SKM-1 treated with dmso at 0.1 percent for 144 hours (cell line): ENCODE results near the gene RAB12.
"Not testable (repeated sequence)": the region's sequence is repeated elsewhere in the genome, so short reads cannot be mapped to it uniquely, and the experiment has no call there.

ENCODE experiments used
- DNase-seq: peaks from one replicate; lab custom pipeline; 2025; ENCODE audit not compliant: unreplicated experiment; lab: John Stamatoyannopoulos, UW

The RAB12 gene

GRCh38 chr18:8643326-8643878 lies 34.2 kb downstream of the RAB12 start:
- DNase-seq = no peak

DNA sequence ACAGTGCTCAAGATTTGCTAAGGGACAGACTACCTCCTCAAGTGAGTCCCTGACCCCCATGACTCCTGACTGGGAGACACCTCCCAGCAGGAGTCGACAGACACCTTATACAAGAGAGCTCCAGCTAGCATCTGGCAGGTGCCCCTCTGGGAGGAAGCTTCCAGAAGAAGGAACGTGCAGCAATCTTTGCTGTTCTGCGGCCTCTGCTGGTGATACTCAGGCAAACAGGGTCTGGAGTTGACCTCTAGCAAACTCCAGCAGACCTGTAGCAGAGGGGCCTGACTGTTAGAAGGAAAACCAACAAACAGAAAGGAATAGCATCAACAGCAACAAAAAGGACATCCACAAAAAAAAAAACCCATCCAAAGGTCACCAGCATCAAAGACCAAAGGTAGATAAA lies 38.1 kb downstream of the RAB12 start:
- not testable (repeated sequence) for DNase-seq

DNA sequence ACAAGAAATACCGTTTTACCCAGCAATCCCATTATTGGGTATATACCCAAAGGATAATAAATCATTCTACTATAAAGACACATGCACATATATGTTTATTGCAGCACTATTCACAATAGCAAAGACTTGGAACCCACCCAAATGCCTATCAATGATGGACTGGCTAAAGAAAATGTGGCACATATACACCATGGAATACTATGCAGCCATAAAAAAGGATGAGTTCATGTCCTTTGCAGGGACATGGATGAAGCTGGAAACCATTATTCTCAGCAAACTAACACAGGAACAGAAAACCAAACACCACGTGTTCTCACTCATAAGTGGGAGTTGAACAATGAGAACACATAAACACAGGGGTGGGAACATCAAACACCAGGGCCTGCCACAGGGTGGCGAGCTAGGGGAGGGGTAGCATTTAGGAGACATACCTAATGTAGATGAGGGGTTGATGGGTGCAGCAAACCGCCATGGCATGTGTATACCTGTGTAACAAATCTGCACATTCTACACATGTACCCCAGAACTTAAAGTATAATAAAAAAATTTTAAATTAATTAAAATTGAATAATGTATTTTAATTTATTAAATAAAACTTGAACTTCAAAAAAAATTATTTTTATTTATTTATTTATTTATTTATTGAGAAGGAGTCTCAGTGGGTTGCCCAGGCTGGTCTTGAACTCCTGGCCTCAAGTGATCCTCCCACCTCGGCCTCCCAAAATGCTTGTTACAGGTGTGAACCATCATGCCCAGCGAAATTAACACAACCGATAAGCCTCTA lies 42.4 kb downstream of the RAB12 start:
- DNase-seq = not testable (repeated sequence)

DNA sequence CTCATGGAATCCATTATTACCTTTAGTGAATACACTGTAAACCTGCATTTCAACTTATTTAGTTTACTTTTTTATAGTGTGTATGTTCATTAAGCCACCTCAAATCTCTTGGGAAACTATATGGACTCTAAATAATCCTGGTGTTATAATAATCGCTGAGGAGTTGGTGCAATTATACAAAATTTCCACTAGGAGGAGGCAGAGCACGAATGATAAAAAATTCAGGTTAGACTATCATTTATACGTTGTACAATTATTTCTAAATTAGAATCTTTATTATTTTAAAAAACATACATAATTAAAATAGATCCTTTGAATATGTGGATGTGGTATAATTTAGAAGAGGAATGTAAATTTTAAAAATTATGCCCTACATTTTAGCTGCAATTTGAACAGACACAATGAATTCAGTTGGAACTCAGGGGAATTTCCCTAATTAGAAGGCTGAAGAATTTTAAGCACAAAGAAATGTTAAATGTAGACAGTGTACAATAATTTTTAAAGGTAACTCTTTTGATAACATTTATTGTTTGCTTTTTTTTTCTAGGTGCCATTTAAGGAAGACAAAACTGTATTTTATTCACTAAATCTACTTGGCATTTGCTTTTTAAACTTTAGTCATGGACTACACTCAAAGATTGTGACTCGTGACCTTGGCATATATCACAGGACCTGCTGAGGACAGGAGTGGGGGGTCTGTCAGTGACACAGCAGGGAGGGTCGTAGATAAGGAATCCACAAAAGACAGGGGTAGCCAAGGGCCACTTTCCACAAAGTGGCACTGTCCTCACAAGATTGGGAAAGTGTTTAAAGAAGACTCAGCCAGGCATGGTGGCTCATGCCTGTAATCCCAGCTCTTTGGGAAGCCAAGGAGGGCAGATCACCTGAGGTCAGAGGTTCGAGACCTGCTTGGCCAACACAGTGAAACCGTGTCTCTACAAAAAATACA lies 45.5 kb downstream of the RAB12 start:
- DNase-seq = peak; percentile 46

GRCh38 chr18:8656232-8656631 lies 47.0 kb downstream of the RAB12 start:
- DNase-seq = no peak

DNA sequence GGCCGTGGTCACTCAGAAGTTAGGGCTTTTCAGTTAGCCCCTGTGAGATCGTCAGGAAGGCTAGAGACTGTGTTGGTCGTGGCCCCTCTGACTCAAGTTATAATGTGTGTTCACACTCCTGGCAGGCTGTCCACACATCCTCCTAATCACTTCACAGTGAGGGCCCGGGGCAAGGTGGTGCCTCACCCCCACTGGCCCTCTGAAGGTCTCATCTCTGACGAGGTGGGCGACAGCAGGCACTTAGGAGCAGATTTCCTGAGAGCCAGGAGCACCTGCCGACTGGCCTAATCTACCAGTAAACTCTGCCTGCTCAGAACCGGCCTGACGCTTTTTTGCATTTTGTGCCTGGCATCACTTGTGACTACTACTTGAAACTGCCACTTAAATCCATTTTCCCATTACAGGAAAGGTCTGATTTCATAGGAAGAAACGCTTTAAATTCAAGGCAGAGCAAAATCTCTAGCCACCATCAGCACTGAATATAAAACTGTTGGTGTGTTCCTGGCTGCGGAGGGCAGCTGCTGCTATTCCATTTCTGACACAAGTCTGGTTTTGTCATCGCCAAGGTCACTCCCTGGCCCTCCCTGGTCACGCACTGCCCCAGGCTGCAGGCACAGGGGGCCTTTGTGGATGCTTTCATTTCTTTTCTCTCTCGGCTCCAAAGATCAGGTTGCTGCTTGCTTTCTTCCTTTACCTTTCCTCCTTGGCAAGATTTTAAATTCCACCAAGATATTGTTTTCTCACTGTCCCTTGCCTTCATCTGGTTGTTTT lies 48.0 kb downstream of the RAB12 start:
- no peak for DNase-seq

GRCh38 chr18:8657873-8658470 lies 48.7 kb downstream of the RAB12 start:
- no peak for DNase-seq

DNA sequence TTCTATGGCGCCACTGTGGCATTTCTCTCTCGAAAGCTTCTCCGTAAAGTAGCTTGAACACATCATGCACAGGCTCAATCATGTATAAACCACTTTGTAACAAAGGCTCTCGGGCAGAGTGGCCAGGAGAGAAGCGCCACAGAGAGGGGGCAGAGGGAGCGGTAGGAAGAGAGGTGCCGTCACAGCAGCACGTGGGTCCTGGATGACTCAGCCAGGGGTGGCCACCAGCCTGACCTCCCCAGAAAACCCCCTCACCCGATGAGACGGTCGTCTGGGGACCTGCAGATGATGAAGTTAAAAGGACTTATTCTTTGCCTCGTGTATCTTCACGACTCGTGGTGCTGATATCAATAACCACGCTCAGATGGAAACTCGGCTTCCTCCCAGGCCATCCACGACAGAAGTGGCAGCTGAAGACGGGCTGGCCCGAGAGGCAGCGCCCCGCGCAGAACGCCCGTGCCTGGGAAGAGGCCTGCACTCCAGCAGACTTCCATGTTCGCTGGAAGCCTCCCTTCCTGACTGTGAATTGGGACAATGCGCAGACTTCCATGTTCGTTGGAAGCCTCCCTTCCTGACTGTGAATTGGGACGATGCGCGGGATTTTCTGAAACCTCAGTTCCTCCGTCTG lies 49.7 kb downstream of the RAB12 start:
- DNase-seq = no peak

- no peak for DNase-seq
Observed at GRCh38 chr18:8659609-8660242, 50.5 kb downstream of the RAB12 start.

DNA sequence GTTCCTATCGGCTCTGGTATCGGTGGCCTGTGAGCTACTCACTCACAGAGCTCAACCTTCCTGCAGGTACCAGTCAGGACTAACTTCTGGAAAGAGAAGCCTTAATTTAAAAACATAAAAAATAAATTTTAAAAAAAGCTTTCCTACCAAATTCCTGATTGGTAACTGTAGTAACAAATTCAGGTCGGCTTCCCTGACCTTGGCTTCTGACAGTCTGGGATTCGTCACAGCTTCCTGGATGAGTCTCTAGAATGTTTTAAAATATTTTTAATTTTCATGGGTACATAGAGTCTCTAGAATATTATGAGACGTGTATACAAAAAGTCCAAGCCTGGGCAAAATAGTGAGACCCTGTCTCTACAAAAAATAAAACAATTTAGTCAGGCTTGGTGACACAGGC lies 51.1 kb downstream of the RAB12 start:
- DNase-seq = no peak

DNA sequence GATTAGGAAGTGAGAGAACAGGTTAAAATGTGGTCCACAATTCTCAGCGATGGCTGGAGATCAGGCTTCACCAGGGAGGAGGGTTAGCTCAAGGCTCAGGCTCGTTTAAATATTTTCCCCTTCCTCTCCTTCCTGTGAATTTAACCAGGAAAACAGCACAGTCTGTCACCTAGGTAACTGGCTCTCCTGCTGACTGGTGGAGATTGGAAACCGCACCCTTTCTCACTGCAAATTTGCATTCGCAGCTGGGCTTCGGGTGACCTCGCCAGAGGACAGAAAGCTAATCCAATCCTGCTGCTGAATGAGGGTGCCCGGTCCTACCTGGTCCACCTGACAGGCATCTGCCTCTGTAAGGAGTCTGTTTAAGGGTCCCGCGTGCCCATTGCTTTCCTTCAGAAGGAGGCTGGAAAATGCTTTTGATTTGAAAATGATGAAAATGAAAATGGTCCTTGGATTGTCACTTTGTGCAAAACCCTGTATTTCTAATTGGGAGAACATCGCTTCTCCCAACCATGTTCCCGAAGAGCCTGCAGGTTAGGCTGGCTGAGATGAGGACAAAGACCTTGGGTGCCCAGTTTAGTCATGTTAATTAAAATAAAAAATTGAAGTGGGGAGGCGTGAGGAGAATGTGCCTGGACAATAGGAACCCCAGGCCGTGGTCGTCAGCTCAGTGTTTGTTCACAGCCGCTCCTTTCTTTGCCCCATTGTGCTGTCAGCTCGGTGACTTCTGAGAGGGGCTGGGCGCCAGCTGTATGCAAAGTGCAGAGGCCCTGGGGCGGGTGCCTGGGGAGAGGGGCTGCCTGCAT lies 52.7 kb downstream of the RAB12 start:
- no peak for DNase-seq

DNA sequence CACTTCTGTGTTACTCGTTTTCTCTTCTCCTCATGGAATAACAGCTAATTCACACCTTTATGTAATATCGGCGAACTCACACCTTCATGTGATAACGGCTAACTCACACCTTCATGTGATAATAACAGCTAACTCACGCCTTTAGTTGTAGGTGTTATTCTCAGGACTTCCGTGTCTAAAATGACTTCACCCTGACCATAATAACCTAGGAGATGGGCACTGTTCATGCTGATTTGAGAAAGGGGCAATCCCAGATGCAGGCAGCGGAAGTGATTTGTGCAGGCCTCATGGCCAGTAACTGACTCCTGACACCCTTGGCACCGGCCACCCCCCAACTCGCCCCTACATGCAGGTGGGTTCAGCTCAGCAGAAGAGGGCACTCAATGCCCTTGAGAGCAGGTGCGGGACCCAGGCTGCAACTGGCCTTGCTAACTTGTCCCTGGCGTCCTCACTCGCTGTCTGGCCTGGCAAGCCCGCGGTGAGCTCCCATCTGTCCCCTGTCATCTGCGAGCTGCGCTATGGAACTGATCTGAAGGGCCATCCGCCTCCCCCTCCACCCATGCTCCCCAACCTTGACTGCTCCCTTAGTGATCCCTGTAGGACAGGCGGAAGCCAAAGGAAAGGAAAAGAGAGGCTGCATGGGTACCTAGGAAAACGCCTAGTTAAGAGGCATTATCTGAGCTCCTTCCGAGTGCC lies 53.5 kb downstream of the RAB12 start:
- DNase-seq = no peak

GRCh38 chr18:8667846-8668245 lies 58.6 kb downstream of the RAB12 start:
- DNase-seq = no peak

GRCh38 chr18:8668381-8668780 lies 59.1 kb downstream of the RAB12 start:
- no peak for DNase-seq

GRCh38 chr18:8669571-8669970 lies 60.3 kb downstream of the RAB12 start:
- no peak for DNase-seq

GRCh38 chr18:8673256-8674209 lies 64.3 kb downstream of the RAB12 start:
- no peak for DNase-seq

DNA sequence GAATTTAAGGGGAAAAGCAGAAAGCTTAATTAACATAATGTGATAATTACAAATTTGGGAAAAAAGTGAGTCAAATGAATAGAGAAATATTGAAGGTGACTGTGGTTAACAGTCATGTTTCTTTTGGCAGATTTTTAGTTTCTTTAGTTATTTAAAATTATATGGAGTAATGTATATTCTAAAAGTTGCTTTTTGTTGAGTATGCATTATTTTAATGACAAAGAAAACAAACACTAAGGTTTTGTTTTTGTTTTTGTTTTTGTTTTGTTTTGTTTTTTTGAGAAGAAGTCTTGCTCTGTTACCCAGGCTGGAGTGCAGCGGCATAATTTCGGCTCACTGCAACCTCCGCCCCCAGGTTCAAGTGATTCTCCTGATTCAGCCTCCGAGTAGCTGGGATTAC lies 65.8 kb downstream of the RAB12 start:
- DNase-seq = no peak
